ENCODE measurements around the gene CPLX1.

DNA sequence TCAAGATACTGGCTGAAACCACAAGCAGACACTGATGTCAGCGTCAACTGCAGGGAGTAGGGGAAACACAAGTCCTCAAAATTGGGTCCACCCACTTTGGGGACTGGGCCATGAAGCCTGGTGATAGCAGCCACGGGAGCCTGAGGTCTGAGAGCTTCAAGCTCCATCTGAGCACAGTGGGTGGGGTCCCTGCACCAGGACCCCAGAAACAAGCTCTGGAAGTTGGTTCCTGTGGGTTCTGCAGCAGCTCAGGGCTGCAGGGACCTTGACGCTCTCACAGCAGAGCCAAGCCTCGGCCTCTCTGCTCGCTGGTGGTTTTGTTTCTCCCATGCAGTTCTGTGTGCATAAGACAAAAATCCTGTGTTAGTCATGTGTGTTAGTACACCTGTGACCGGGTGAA is 54.5 kb downstream of the CPLX1 start:
- TF ChIP-seq, protein P1, sequence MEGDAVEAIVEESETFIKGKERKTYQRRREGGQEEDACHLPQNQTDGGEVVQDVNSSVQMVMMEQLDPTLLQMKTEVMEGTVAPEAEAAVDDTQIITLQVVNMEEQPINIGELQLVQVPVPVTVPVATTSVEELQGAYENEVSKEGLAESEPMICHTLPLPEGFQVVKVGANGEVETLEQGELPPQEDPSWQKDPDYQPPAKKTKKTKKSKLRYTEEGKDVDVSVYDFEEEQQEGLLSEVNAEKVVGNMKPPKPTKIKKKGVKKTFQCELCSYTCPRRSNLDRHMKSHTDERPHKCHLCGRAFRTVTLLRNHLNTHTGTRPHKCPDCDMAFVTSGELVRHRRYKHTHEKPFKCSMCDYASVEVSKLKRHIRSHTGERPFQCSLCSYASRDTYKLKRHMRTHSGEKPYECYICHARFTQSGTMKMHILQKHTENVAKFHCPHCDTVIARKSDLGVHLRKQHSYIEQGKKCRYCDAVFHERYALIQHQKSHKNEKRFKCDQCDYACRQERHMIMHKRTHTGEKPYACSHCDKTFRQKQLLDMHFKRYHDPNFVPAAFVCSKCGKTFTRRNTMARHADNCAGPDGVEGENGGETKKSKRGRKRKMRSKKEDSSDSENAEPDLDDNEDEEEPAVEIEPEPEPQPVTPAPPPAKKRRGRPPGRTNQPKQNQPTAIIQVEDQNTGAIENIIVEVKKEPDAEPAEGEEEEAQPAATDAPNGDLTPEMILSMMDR (conservative IDR thresholded peaks at IDR 0.05 in 1 of 2, IDR thresholded peaks at IDR 0.05 in 1 of 2; ENCODE audit: low read depth in 1 of 2, low read length in 2 of 2): no peak
- TF ChIP-seq EZH2 (IDR thresholded peaks at IDR 0.05; ENCODE audit: low read length, missing control alignments): no peak
